Amniotic epithelial cell (primary cell): Measurements from ENCODE around the gene CDK15.
"Not testable (repeated sequence)": the region's sequence is repeated elsewhere in the genome, so short reads cannot be mapped to it uniquely, and the experiment has no call there.

Experiments used
- DNase-seq: peaks from one replicate; pipeline ENCODE4 v3.0.0-alpha.2; 2010; ENCODE audit warnings: low read depth

Gene CDK15

DNA sequence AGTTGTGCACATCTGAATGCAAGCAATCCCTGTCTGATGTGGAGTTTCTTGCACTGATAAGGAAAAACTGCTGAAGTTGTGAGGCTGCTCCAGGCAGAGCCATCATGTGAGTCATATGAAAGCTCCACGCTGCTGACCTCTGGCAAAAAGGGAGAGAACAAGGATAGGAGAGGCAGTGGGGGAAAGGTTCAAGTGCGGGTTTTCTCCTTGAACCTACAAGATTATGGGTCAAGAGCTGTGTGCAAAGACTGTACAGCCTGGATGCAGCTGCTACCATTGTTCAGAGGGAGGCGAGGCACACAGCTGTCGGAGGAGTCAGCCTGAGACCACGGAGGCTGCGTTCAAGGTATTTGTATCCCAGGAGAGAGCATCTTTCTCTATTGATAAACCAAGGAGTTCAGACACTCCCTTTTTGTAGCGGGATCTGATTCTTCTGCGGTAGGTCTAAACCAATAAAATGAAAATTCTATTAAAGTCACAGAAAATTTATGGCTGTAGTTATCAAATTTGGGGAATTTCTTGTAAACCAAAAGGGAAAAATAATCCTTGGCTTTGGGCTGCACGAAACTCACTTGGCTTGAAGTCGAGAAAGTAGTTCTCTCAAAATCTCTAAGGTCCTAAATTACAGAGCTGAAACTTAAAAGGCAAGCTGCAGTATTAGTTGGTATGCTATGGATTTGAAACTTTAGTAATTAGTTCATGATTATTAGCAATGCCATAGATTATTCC lies at the start of gene CDK15:
Gene CDK15, plus strand, starts transcription at position 96 of the 729 bp plus-strand sequence. Its CDS starts 128 bp downstream, at position 224.
- peak; percentile 84 for DNase-seq

- no peak for DNase-seq
These were observed 48.1 kb upstream of the CDK15 start for GRCh38 chr2:201758234-201758633.

DNA sequence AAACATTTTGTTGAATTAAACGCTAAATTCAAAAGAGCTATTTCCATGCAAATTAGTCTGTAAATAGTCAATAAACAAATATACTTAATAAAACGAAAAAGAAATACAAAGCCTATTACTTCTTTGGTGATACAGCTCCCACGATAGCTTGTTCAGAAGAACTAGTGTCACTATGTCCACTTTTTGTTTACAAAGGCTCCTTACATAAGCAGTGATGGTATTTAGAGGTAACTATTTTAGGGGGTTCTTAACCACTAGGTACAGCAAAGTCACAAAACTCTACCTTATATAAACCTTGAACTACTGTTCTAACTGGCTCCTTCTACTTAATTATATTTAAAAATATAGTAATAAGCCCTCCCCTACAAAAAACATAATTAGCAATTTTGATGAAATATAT lies 47.5 kb upstream of the CDK15 start:
- no peak for DNase-seq

GRCh38 chr2:201759567-201759966 lies 46.8 kb upstream of the CDK15 start:
- no peak for DNase-seq

DNA sequence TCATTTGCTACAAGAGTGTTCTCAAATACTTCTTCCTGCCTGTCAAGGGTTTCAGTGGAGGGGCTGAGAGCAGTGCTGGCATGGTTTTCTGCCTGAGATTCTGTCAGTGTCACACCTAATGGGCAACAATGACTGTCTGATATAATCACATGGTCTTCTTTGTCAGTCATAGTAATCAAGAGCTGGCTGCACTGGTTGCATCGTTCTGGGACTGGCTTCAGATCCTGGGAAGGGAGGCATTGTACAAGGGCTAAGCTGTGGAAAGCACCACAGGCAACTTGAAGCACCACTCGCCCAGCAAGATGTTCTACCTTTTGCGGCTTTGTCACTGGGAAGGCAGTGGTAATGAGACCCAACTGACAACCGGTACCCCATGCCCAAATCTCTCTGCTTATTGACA lies 45.2 kb upstream of the CDK15 start:
- DNase-seq: no peak

DNA sequence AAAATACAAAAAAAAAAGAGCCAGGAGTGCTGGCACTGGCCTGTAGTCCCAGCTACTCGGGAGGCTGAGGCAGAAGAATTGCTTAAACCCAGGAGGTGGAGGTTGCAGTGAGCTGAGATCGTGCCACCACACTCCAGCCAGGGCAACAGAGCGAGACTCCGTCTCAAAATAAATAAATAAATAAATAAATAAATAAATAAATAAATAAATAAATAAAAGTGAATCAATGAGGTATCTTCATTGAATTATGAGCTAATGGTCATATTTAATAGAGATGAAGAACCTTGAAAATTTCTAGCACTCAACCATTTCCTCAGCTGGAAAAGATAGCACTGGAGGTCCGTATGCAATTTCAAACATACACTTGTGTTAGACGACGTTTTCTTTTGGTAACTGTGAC lies 41.9 kb upstream of the CDK15 start:
- not testable (repeated sequence) for DNase-seq

- DNase-seq: no peak
These were observed 40.5 kb upstream of the CDK15 start for GRCh38 chr2:201765799-201766198.

- peak; percentile 50 for DNase-seq
These were observed 37.4 kb upstream of the CDK15 start for GRCh38 chr2:201768918-201769317.

GRCh38 chr2:201769666-201770373 lies 36.5 kb upstream of the CDK15 start:
- no peak for DNase-seq

DNA sequence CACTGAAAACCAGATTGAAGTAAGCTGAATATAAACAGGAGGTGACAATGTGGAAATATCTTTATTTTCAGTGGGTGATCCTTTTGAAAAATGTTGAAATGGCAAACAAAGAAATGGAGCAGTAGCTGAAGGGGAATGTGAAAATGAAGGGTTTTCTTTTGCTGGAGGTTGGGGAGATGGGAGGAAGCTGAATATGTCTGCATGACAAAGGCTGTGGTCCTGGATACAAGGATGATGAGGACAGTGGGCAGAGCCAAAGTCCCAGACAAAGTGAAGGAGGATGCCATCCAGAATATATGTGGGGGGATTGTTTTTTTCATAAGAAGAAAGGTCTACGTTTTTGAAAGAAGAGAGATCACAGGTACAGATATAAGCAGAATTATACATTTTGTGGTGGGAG lies 32.3 kb upstream of the CDK15 start:
- DNase-seq: no peak

GRCh38 chr2:201774546-201774945 lies 31.8 kb upstream of the CDK15 start:
- DNase-seq: no peak

DNA sequence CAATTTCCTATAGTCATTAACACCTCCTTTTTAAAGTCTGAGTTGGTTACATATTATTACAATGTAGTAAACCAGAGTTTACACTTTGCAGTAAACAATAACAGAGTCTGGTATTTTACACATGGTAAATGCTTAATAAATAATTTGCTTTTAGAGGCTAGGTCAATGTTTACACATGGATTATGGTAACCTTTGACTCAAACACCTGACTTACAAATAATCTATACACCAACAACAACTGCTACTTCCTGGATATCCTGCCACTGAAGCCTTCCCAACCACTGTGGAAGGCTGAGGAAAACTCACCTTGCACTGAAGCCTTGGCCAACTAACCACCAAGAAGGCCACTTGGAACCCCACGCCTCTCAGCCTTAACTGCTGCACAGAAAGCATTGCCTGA lies 31.0 kb upstream of the CDK15 start:
- DNase-seq: no peak

DNA sequence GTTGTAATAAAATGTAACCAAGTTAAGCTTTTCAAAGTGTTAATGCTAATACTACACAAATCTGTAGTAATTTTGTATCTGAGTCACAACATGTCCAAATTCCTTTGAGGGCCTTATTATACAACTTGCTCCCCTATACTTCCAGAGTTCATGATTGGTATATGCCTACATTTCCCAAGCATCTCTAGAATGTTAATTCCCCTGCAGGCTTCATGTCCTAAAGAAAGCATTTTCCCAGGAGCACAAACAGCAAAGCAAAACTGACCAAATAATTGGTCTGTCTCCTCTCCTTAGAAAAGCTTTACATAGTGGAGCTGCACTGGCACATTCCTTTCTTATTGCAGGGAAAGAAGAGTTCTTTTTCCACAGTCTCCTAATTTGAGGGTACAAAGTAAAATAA lies 29.3 kb upstream of the CDK15 start:
- peak; percentile 20 for DNase-seq

DNA sequence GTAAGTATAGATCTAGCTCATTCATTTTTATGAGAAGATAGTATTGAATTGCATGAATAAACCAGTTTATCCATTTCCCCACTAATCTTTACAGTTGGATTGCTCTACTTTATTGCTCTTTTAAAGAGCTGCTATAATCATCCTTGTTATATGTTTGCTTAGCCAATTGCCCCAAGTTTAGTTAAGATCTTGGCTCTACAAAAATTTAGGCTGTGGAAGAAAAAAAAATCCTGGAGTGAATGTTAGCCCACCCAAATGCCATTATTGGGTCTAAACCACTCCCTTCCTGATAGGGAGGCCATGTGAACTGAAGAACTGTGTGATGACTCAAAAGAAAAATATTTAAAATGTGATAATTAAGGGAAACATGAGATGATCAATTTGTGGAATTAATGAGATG lies 28.5 kb upstream of the CDK15 start:
- no peak for DNase-seq

GRCh38 chr2:201779901-201780673 lies 26.2 kb upstream of the CDK15 start:
- DNase-seq: peak; percentile 10

DNA sequence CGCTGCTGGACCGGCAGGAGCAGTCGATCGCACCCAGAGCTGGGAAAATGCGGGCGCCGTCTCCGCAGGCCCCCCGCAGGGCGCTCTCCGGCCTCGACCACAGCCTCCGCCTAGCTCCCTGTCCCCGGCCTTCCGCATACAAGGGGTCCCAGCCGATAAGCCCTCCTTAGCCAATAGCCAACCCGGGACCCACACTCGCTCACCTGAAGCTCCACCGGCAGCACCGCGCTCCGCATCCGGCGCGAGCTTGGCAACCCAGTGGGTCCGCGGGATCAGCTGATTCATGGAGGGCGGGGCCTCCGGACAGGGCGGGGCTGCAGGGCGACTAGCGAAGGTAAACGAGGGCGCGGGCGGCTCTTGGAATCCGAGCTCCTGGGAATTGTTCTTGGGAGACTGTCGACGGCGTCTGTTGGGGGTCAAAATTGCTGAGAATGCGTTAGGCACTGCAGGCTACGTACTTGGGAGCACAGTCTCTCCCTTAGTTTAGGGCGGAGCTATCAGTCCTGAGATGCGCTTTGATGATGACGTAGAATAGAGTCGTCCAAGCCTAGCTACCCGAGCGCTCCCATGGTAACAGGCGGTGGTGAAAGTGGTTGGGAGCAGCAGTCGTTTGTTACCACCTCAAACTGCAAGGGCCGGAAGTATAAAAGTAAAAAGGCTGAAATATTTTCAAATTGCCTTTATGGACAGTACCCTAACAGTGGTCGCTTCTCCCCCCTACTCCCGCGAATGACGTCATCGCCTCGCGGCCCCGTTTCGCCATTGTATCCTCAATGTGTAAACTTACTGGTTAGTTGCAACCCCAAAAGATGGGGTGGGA lies 25.5 kb upstream of the CDK15 start, which contains the start of gene ALS2:
Gene ALS2, minus strand, starts transcription at position 260 of the 820 bp plus-strand sequence. CDS start 12,048 bp downstream, outside the sequence.
- DNase-seq: peak; percentile 100

DNA sequence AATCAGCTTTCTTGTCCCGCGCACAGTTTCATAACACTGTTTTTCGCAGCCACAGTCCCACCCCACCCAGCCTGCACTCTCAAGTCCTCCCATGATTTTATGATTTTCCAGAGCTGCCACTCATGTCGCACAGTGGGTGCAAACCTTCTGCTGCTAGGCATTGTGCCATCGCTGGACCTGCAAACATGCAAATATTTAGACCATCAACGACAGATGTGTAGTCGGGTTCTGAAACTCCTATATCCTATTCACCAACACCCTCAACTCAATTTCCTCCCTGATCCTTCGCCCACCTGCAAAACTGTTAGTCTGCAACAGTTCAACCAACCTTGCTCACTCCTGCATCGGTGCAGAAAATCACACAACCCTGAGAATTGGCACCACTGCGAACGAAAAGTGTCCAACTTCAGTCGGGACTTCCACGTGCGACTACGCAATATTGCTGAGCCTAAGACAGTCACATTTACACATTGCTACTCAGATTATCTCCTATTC lies 24.7 kb upstream of the CDK15 start:
- DNase-seq: no peak

DNA sequence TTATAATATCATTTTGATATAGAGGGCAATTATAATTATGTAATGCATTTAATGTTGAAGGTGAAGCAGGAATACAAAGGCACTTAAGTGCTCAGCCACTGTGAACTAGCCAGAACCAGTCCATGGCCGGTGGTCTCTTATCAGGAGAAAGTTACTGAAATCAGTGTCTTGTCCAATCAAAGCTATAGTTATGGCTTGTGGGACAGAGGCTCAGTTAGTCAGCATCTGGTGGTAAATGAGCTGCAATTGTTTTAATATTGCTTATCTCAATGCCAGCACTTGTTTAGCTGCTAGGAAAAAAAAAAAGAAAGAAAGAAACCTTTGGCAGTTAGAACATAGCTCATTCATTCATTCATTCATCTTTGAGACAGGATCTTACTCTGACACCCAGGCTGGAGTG lies 21.8 kb upstream of the CDK15 start:
- DNase-seq: no peak

DNA sequence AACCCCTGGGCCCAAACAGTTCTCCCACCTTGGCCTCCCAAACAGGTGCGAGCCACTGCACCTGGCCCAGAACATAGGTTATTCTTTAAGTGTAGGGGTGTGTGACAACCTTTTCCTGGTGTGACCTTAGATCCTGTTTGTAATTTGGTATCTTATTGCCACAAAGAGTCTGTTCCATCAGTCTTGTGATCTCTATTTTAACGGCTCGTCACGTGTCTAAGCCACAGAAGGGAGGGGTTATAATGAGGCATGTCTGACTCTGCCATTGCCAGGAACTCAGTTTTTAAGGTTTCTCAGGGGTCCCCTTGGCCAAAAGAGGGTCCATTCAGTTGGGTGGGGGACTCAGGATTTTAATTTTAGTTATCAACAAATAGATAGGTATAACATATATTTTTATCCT lies 21.2 kb upstream of the CDK15 start:
- no peak for DNase-seq

DNA sequence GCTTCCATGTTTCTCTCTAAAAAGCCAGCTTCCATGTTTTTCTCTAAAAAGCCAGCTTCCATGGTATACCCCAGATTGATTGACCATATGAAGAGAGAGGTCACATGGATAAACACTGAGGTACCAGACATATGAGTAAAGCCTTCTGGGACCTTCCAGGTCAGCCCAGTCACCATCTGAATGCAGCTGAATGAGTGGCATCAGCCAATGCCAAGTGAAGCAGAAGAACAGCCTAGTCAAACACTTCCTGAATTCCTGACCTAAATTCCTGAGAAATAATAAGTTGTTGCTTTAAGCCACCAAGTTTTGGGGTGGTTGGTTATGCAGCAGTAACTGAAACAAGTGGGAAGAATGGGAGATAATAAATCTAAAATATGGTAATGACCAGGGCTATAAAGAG lies 19.9 kb upstream of the CDK15 start:
- DNase-seq: no peak

- no peak for DNase-seq
These were observed 18.0 kb upstream of the CDK15 start for GRCh38 chr2:201788371-201788770.

GRCh38 chr2:201789395-201789794 lies 16.9 kb upstream of the CDK15 start:
- no peak for DNase-seq
